ENCODE results near the gene HOOK1. TPM values are rescaled to one million over a fixed set of nuclear protein-coding genes. Genes with fewer than 3 reads are reported as not detected.
"Not testable (repeated sequence)": the region's sequence is repeated elsewhere in the genome, so short reads cannot be mapped to it uniquely, and the experiment has no call there.

The HOOK1 gene
- polyA plus RNA-seq, 1 of the 3 experiments (the other 2 are of a cell fraction), result 0.35 TPM

- 23% methylated on average over 2 of the region's 2 CpGs for WGBS (ENCODE audit: low lambda C conversion rate)
- Histone ChIP-seq H3F3A (replicated peaks; ENCODE audit: insufficient read depth) (peaks cover 11% of the 10 kb centered on the region), H3K36me3 (replicated peaks in 1 of 2; ENCODE audit: control insufficient read depth in 1 of 2, insufficient read depth in 2 of 2, low read length in 1 of 2) (no peaks in the 10 kb centered on the region), H3K4me1 (ENCODE audit: control insufficient read depth in 1 of 2, insufficient read depth in 2 of 2, low read depth in 1 of 2, low read length in 1 of 2) (peaks cover 0 to 20% of the 10 kb centered on the region in 2 experiments; a peak in 2 of 4 replicates), H2AFZ (ENCODE audit: low read depth) (0 out of 2 replicates have a peak overlapping the region, but pooled peaks have one; percentile 56), H3K4me3 (ENCODE audit: low read depth in 2 of 2, low read length in 1 of 2) (no peak overlapping the region), H4K20me1 (ENCODE audit: insufficient read depth) (no peaks in the 10 kb centered on the region), H3K9ac (no peak overlapping the region), H3K9me2 (0 out of 2 replicates have a peak, but pooled peaks cover 5% of the 10 kb centered on the region), H3K79me2 (ENCODE audit: insufficient read depth) (no peaks in the 10 kb centered on the region), H3K4me2 (no peak overlapping the region), H3K27ac (ENCODE audit: low read depth in 2 of 2, low read length in 1 of 2) (peak overlapping the region in 1 of 2 experiments; percentile 5; a peak in 1 of 4 replicates), H3K27me3 (ENCODE audit: insufficient read depth) (no peaks in the 10 kb centered on the region), H3K9me3 (no peaks in the 10 kb centered on the region)
- ChIA-PET CTCF (no interaction called here), POLR2A (no interaction called here)
- no peak for DNase-seq
- TF ChIP-seq YY1 (IDR thresholded peaks at IDR 0.05; ENCODE audit: low read depth) (no peak), REST (IDR thresholded peaks at IDR 0.05; ENCODE audit: low read depth, low read length) (no peak), MEF2A (IDR thresholded peaks at IDR 0.05; ENCODE audit: borderline replicate concordance, low read depth) (no peak)
- TF ChIP-seq, protein P1, sequence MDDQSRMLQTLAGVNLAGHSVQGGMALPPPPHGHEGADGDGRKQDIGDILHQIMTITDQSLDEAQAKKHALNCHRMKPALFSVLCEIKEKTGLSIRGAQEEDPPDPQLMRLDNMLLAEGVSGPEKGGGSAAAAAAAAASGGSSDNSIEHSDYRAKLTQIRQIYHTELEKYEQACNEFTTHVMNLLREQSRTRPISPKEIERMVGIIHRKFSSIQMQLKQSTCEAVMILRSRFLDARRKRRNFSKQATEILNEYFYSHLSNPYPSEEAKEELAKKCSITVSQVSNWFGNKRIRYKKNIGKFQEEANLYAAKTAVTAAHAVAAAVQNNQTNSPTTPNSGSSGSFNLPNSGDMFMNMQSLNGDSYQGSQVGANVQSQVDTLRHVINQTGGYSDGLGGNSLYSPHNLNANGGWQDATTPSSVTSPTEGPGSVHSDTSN (IDR thresholded peaks at IDR 0.05), result 0 out of 2 replicates have a peak, but pooled peaks have one; percentile 7
Observed at GRCh38 chr1:59833022-59833421, 18.3 kb downstream of the HOOK1 start.

DNA sequence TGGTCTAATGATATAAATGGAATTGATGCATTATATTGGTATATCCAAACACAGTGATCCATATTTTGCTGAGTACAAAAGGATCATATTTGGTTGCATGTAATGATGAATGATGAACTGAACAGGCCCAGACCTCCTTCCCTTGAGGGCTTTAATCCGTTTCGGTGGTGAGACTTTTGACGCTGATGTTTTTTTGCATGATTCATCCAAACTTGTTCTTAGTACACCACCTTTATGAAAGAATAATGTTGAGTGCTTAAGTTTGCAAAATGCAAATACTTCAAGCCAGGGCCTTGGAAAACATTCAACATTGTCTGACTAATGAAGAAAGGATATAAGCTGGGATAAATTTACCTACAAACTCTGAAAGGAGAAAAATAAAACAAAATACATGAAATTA lies 19.2 kb downstream of the HOOK1 start:
- H4K20me1 ChIP-seq (ENCODE audit: insufficient read depth), result no peaks in the 10 kb centered on the region
- DNase-seq, result no peak
- 64% methylated on average over 3 of the region's 3 CpGs for WGBS (ENCODE audit: low lambda C conversion rate)
- peaks cover 11% of the 10 kb centered on the region for H3F3A ChIP-seq (replicated peaks; ENCODE audit: insufficient read depth)
- H3K4me1 ChIP-seq (ENCODE audit: control insufficient read depth in 1 of 2, insufficient read depth in 2 of 2, low read depth in 1 of 2, low read length in 1 of 2), result peaks cover 0 to 18% of the 10 kb centered on the region in 2 experiments; a peak in 2 of 4 replicates
- H3K27me3 ChIP-seq (ENCODE audit: insufficient read depth), result no peaks in the 10 kb centered on the region
- H3K9me2 ChIP-seq, result 0 out of 2 replicates have a peak, but pooled peaks cover 5% of the 10 kb centered on the region
- H3K27ac ChIP-seq (ENCODE audit: low read depth in 2 of 2, low read length in 1 of 2), result no peak overlapping the region
- no peak for TF ChIP-seq EZH2phosphoT487 (IDR thresholded peaks at IDR 0.05; ENCODE audit: borderline replicate concordance, low read depth)
- no peak for TF ChIP-seq MEF2A (IDR thresholded peaks at IDR 0.05; ENCODE audit: borderline replicate concordance, low read depth)
- no peak overlapping the region for H3K4me2 ChIP-seq
- no peaks in the 10 kb centered on the region for H3K79me2 ChIP-seq (ENCODE audit: insufficient read depth)
- H3K4me3 ChIP-seq (ENCODE audit: low read depth in 2 of 2, low read length in 1 of 2), result no peak overlapping the region
- H2AFZ ChIP-seq (ENCODE audit: low read depth), result no peak overlapping the region
- H3K36me3 ChIP-seq (replicated peaks in 1 of 2; ENCODE audit: control insufficient read depth in 1 of 2, insufficient read depth in 2 of 2, low read length in 1 of 2), result no peaks in the 10 kb centered on the region
- ChIA-PET POLR2A (no interaction called here), CTCF (no interaction called here)
- H3K9me3 ChIP-seq, result no peaks in the 10 kb centered on the region
- no peak overlapping the region for H3K9ac ChIP-seq

- Histone ChIP-seq H3F3A (replicated peaks; ENCODE audit: insufficient read depth) (peaks cover 11% of the 10 kb centered on the region), H3K4me1 (ENCODE audit: control insufficient read depth in 1 of 2, insufficient read depth in 2 of 2, low read depth in 1 of 2, low read length in 1 of 2) (peaks cover 0 to 13% of the 10 kb centered on the region in 2 experiments; a peak in 2 of 4 replicates)
- H3K36me3 ChIP-seq (replicated peaks in 1 of 2; ENCODE audit: control insufficient read depth in 1 of 2, insufficient read depth in 2 of 2, low read length in 1 of 2); H4K20me1 ChIP-seq (ENCODE audit: insufficient read depth); H2AFZ ChIP-seq (ENCODE audit: low read depth); POLR2A ChIA-PET; H3K27me3 ChIP-seq (ENCODE audit: insufficient read depth); CTCF ChIA-PET; H3K4me2 ChIP-seq; H3K9ac ChIP-seq; H3K9me2 ChIP-seq; H3K9me3 ChIP-seq; H3K4me3 ChIP-seq (ENCODE audit: low read depth in 2 of 2, low read length in 1 of 2); DNase-seq; H3K79me2 ChIP-seq (ENCODE audit: insufficient read depth); H3K27ac ChIP-seq (ENCODE audit: low read depth in 2 of 2, low read length in 1 of 2): not testable (repeated sequence)
- 63% methylated on average over 1 of the region's 1 CpG for WGBS (ENCODE audit: low lambda C conversion rate)
Observed at GRCh38 chr1:59837857-59838256, 23.1 kb downstream of the HOOK1 start.

Data from SK-N-SH (cell line).